Hepatocyte (in vitro differentiated cells): ENCODE results near the gene COMP. TPM values are rescaled to one million over a fixed set of nuclear protein-coding genes. Genes with fewer than 3 reads are reported as not detected.

ENCODE experiments used
- DNase-seq: peaks from one replicate; pipeline ENCODE4 v3.0.0-alpha.2; 2016; ENCODE audit warnings: low spot score
- H2AFZ ChIP-seq: fragments of 200-600 bp; sonication (generic); 2 replicates; pipeline ENCODE4 v1.6.0; 2016; ENCODE audit warnings: antibody characterized with exemption, mild to moderate bottlenecking
- H3K27ac ChIP-seq: fragments of 200-600 bp; sonication (generic); 2 replicates; pipeline ENCODE4 v1.5.1; 2016; ENCODE audit warnings: mild to moderate bottlenecking
- H3K27me3 ChIP-seq: fragments of 200-600 bp; sonication (generic); 2 replicates; pipeline ENCODE4 v1.6.1; 2016
- H3K36me3 ChIP-seq: fragments of 200-600 bp; sonication (generic); replicated peaks from 2 replicates; pipeline ENCODE4 v1.5.1; 2016; ENCODE audit warnings: low read depth; ENCODE audit not compliant: insufficient read depth
- H3K4me1 ChIP-seq: fragments of 200-600 bp; sonication (generic); 2 replicates; pipeline ENCODE4 v1.5.1; 2016; ENCODE audit warnings: mild to moderate bottlenecking, moderate library complexity; ENCODE audit not compliant: insufficient read depth
- H3K4me2 ChIP-seq: fragments of 200-600 bp; sonication (generic); 2 replicates; pipeline ENCODE4 v1.6.0; 2016
- H3K4me3 ChIP-seq: fragments of 200-600 bp; sonication (generic); 2 replicates; pipeline ENCODE4 v1.5.1; 2016; ENCODE audit warnings: mild to moderate bottlenecking
- H3K79me2 ChIP-seq: fragments of 200-600 bp; sonication (generic); 2 replicates; pipeline ENCODE4 v1.6.0; 2017; ENCODE audit warnings: mild to moderate bottlenecking
- H3K9me2 ChIP-seq: fragments of 200-600 bp; sonication (generic); replicated peaks from 2 replicates; pipeline ENCODE4 v1.6.0; 2017; ENCODE audit warnings: mild to moderate bottlenecking; ENCODE audit not compliant: insufficient read depth
- H3K9me3 ChIP-seq: fragments of 200-600 bp; sonication (generic); 2 replicates; pipeline ENCODE4 v1.5.1; 2016; ENCODE audit warnings: low read depth, mild to moderate bottlenecking
- H4K20me1 ChIP-seq: fragments of 200-600 bp; sonication (generic); 2 replicates; pipeline ENCODE4 v1.6.0; 2016; ENCODE audit warnings: mild to moderate bottlenecking; ENCODE audit not compliant: insufficient read depth, poor library complexity, severe bottlenecking
- CTCF ChIP-seq: fragments of 200-600 bp; sonication (generic); IDR thresholded peaks from 2 replicates; pipeline ENCODE4 v1.5.1; 2016; ENCODE audit warnings: antibody characterized with exemption, mild to moderate bottlenecking; ENCODE audit not compliant: poor library complexity
- EZH2 ChIP-seq: fragments of 200-600 bp; sonication (generic); IDR thresholded peaks from 2 replicates; pipeline ENCODE4 v1.6.1; 2016; ENCODE audit warnings: antibody characterized with exemption, mild to moderate bottlenecking, borderline replicate concordance
- EZH2phosphoT487 ChIP-seq: fragments of 200-600 bp; sonication (generic); IDR thresholded peaks from one replicate; pipeline ENCODE4 v1.6.1; 2018; ENCODE audit warnings: antibody characterized with exemption, mild to moderate bottlenecking, low read depth, moderate library complexity; ENCODE audit not compliant: unreplicated experiment, severe bottlenecking
- WGBS: methylation state at CpG from one replicate; pipeline ENCODE4 v1.1.6; 2016; ENCODE audit warnings: low lambda C conversion rate; ENCODE audit errors: missing lambda C conversion rate; 5-methylcytosine and 5-hydroxymethylcytosine counted together
- polyA plus RNA-seq: library from polyadenylated mRNA; unstranded; fragments of >200 nt; fragmentation: Nextera tagmentation; extraction: Ambion mirVana; gene quantifications from 2 replicates; pipeline ENCODE4 v1.2.1, GENCODE V29; 2016
- total RNA-seq: library from RNA; depleted of rRNA; stranded (reverse); fragments of >200 nt; gene quantifications from 2 replicates; pipeline ENCODE4 v1.2.3, GENCODE V29; 2014

Gene COMP
- total and polyA plus RNA-seq, 2 experiments from 2014 or later: 2.8 to 16.3 TPM

GRCh38 chr19:18832306-18833140 is 41.4 kb upstream of the COMP start:
- Histone ChIP-seq H3K9me3 (no peaks in the 10 kb centered on the region), H3K9me2 (no peaks in the 10 kb centered on the region), H4K20me1 (peaks cover 52% of the 10 kb centered on the region), H3K4me1 (peaks cover 15% of the 10 kb centered on the region), H3K27me3 (no peaks in the 10 kb centered on the region), H3K4me2 (peak overlapping the region; percentile 99), H3K4me3 (peak overlapping the region; percentile 78), H2AFZ (no peak overlapping the region), H3K79me2 (peaks cover 59% of the 10 kb centered on the region), H3K36me3 (no peaks in the 10 kb centered on the region), H3K27ac (peak overlapping the region; percentile 96)
- 1% methylated on average over 29 of the region's 69 CpGs for WGBS
- TF ChIP-seq EZH2: no peak
- peak; percentile 18 for TF ChIP-seq CTCF
- no peak for TF ChIP-seq EZH2phosphoT487
- peak; percentile 55 for DNase-seq

- Histone ChIP-seq H3K4me3 (peak within 1 kb of the TSS; percentile 82), H3K27ac (peak within 1 kb of the TSS; percentile 96), H2AFZ (peak within 1 kb of the TSS; percentile 100), H3K27me3 (no peaks in the 10 kb centered on the region), H3K9me3 (no peaks in the 10 kb centered on the region), H3K4me1 (peaks cover 15% of the 10 kb centered on the region), H3K4me2 (peak within 1 kb of the TSS; percentile 99), H3K9me2 (no peaks in the 10 kb centered on the region), H3K79me2 (peaks cover 51% of the 10 kb centered on the region), H4K20me1 (peaks cover 44% of the 10 kb centered on the region), H3K36me3 (no peaks in the 10 kb centered on the region)
- WGBS: 3% methylated on average over 89 of the region's 96 CpGs
- TF ChIP-seq EZH2phosphoT487: no peak
- TF ChIP-seq CTCF: no peak
- no peak for TF ChIP-seq EZH2
- peak; percentile 98 for DNase-seq
Measured at GRCh38 chr19:18831524-18832305, 40.6 kb upstream of the COMP start, which contains the start of gene UPF1. Gene UPF1 (plus strand): TSS chr19:18831959. CDS start chr19:18832210, 251 bp downstream.

GRCh38 chr19:18830488-18830887 is 39.4 kb upstream of the COMP start:
- Histone ChIP-seq H3K4me2 (no peak overlapping the region), H4K20me1 (peaks cover 32% of the 10 kb centered on the region), H3K4me3 (no peak overlapping the region), H2AFZ (no peak overlapping the region), H3K9me3 (no peaks in the 10 kb centered on the region), H3K79me2 (peaks cover 39% of the 10 kb centered on the region), H3K9me2 (no peaks in the 10 kb centered on the region), H3K27me3 (no peaks in the 10 kb centered on the region), H3K36me3 (no peaks in the 10 kb centered on the region), H3K4me1 (peaks cover 9% of the 10 kb centered on the region), H3K27ac (no peak overlapping the region)
- no peak for TF ChIP-seq EZH2phosphoT487
- TF ChIP-seq EZH2: no peak
- no peak for TF ChIP-seq CTCF
- DNase-seq: no peak
- WGBS: 90% methylated on average over 2 of the region's 2 CpGs
